Mucosa of stomach (tissue), 1 donor: ENCODE measurements around the gene CASKIN1.
"Not testable (repeated sequence)": the region's sequence is repeated elsewhere in the genome, so short reads cannot be mapped to it uniquely, and the experiment has no call there.

Source experiments
- H3K27me3 ChIP-seq: one replicate; pipeline ENCODE4 v1.7.0; 2013; ENCODE audit warnings: mild to moderate bottlenecking, low read length; ENCODE audit not compliant: control insufficient read depth, insufficient read depth
- H3K36me3 ChIP-seq: one replicate; pipeline ENCODE4 v1.7.0; 2013; ENCODE audit warnings: low read length; ENCODE audit not compliant: control insufficient read depth, insufficient read depth
- H3K4me1 ChIP-seq: one replicate; pipeline ENCODE4 v1.7.0; 2013; ENCODE audit warnings: mild to moderate bottlenecking, low read length; ENCODE audit not compliant: control insufficient read depth, insufficient read depth
- H3K4me3 ChIP-seq: one replicate; pipeline ENCODE4 v1.7.0; 2013; ENCODE audit warnings: low read length
- H3K9ac ChIP-seq: one replicate; pipeline ENCODE4 v1.7.0; 2013; ENCODE audit warnings: mild to moderate bottlenecking, low read length, moderate library complexity
- H3K9me3 ChIP-seq: one replicate; pipeline ENCODE4 v1.7.0; 2013; ENCODE audit warnings: mild to moderate bottlenecking, low read length, moderate library complexity; ENCODE audit not compliant: control insufficient read depth
- donor health status: Pancreatic carcinoma.

CASKIN1 gene

DNA sequence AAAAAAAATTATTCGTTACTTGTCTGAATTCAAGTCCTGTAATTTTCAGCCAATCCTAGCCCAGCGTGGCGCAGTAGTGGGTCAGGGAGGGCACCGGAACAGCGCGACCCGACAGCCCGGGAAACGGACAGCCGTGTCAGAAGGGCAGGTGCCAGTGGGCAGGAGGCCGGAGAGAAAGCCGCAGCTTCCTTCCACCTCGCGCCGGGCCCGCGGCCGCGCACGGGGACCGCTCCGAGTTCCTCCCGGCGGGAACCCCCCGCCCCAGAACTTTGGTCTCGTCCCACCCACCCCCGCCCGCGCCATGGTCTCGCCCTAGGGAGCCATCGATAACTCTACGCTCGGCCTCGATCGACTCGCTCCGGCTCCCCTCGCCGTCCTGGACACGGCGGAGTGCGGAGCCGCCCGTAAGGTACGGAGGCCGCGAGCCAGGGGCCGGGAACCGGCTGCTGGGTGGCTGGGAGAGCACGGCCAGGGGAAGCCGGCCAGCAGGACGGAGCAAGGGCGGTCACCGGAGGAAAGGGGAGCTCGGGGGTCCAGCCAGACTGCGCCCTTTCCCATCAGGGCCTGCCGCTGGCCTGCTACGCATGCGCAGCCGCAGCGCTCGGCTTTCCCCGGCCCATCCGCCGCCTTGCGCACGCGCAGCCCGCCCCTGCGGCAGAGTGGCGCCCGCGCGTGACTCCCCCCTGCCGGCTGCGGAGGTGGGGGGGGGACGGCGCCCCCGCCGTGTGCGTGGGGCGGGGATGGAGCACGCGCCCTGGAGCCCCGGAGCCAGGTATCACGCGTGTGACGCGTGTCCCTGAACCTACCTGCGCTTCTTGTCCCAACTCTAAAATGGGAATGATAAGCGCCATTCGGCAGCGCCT lies 8.9 kb upstream of the CASKIN1 start, which contains the start of gene MLST8:
Gene MLST8, plus strand, starts transcription at position 351 of the 863 bp plus-strand sequence. CDS start 632 bp downstream, outside the sequence.
- Histone ChIP-seq H3K27me3 (no peaks in the 10 kb centered on the region), H3K36me3 (peaks cover 4% of the 10 kb centered on the region), H3K9me3 (no peaks in the 10 kb centered on the region), H3K4me3 (peak within 1 kb of the TSS; percentile 87), H3K4me1 (peaks cover 13% of the 10 kb centered on the region), H3K9ac (peak within 1 kb of the TSS; percentile 89)

DNA sequence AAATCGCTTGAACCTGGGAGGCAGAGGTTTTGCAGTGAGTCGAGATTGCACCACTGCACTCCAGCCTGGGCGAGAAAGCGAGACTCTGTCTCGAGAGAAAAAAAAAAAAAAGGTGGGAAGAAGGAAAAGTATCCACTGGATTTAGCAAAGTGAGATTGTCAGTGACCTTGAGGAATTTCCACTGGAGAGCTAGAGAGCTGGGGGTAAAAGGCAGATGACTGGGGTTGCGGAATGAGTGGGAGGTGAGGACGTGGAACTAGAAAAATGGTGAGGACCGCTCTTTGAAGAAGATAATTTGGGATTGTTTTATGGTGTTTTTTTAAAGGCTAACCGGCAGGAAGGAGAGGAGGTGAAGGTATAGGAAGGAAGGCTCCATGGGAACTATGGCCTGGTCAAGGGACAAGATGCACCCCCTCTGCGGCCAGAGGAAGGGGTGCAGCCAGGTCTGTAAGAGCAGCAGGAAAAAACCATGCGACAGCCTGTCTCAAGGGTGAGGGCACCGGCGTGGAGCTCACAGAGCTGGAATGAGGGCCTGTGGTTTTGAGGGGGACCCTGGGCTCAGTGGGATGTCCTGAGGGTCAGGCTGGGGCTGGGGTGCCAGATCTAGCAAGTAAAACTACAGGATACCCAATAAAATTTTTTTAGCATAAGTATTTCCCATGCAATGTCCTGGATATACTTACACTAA lies 8.2 kb upstream of the CASKIN1 start:
- H3K9me3 ChIP-seq: no peaks in the 10 kb centered on the region
- H3K27me3 ChIP-seq: no peaks in the 10 kb centered on the region
- peaks cover 4% of the 10 kb centered on the region for H3K36me3 ChIP-seq
- peak overlapping the region; percentile 89 for H3K9ac ChIP-seq
- peak overlapping the region; percentile 3 for H3K4me3 ChIP-seq
- peaks cover 13% of the 10 kb centered on the region for H3K4me1 ChIP-seq

GRCh38 chr16:2203119-2203688 lies 6.8 kb upstream of the CASKIN1 start:
- not testable (repeated sequence) for H3K9ac ChIP-seq, H3K36me3 ChIP-seq, H3K4me3 ChIP-seq, H3K9me3 ChIP-seq, H3K27me3 ChIP-seq
- peaks cover 13% of the 10 kb centered on the region for H3K4me1 ChIP-seq

DNA sequence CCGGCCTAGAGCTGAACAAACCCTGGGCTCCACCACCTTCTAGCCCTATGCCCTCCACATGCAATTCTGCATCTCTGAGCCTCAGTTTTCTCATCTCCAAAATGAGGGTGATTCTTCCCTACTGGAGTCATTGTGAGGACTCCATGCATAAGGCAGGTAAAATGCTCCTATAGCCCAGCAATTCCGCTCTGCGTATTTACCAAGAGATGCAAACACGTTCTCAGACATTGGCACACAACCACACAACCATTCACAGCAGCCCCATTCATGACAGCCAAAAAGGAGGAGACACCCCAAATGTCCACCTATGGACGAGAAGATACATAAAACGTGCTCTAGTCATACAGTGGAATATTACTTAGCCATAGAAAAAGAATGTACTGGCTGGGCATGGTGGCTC lies 3.9 kb upstream of the CASKIN1 start:
- Histone ChIP-seq H3K9me3 (no peaks in the 10 kb centered on the region), H3K27me3 (peaks cover 28% of the 10 kb centered on the region), H3K4me1 (peaks cover 12% of the 10 kb centered on the region)

DNA sequence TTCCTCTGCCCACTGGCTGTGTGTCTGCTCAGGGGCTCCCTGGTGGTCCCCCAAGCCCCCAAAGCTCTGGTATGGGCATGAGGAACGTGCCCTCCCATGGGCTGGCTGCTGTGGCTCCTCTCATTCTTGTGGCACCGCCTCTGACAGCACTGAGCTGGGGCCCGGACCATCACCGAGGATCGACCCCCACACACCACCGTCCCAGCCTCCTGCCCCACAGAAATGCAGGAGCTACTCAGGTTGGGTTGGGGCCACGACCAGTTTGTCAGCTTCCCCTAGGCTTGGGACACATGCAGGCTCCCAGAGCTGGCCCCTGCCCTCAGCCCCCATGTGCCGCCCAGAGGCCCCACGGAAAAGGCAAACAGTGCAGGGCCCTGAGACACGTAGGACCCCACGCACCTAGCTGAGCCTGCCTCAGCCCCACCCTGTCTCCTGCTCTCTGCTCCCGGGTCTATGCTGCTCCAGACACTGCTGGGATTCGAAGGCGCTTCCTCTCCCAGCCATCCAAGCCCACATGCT lies 3.3 kb upstream of the CASKIN1 start:
- H3K4me3 ChIP-seq: no peak overlapping the region
- no peaks in the 10 kb centered on the region for H3K9me3 ChIP-seq
- peaks cover 15% of the 10 kb centered on the region for H3K4me1 ChIP-seq
- H3K36me3 ChIP-seq: no peaks in the 10 kb centered on the region
- H3K9ac ChIP-seq: no peak overlapping the region
- peaks cover 34% of the 10 kb centered on the region for H3K27me3 ChIP-seq

More for the DNA sequence above, 3.9 kb upstream of the CASKIN1 start:
- Histone ChIP-seq H3K4me3 (no peak overlapping the region), H3K36me3 (no peaks in the 10 kb centered on the region), H3K9ac (no peak overlapping the region)

- Histone ChIP-seq H3K36me3 (no peaks in the 10 kb centered on the region), H3K4me3 (no peak overlapping the region), H3K9ac (no peak overlapping the region), H3K27me3 (peaks cover 40% of the 10 kb centered on the region), H3K4me1 (peaks cover 11% of the 10 kb centered on the region), H3K9me3 (no peaks in the 10 kb centered on the region)
Observed at GRCh38 chr16:2199095-2199494, 2.7 kb upstream of the CASKIN1 start.

DNA sequence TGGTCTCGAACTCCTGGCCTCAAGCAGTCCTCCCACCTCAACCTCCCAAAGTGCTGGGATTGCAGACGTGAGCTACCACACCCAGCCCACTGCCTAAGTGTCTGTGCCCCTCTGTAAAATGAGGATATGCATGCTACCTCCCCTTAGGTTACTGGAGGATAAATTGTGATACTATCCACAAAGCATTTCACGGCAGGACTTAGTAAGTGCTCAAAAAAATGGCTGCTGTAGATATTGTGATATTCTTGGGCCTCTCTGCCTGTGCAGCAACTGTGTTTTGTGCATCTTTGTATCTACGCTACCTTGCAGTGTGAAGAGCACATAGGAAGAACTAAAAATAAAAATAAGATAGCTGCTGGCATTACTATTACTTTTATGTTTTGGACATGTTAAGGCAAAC lies 1.9 kb upstream of the CASKIN1 start:
- Histone ChIP-seq H3K27me3 (peaks cover 43% of the 10 kb centered on the region), H3K9ac (no peak overlapping the region), H3K4me3 (no peak overlapping the region), H3K9me3 (no peaks in the 10 kb centered on the region), H3K36me3 (no peaks in the 10 kb centered on the region), H3K4me1 (peaks cover 11% of the 10 kb centered on the region)

DNA sequence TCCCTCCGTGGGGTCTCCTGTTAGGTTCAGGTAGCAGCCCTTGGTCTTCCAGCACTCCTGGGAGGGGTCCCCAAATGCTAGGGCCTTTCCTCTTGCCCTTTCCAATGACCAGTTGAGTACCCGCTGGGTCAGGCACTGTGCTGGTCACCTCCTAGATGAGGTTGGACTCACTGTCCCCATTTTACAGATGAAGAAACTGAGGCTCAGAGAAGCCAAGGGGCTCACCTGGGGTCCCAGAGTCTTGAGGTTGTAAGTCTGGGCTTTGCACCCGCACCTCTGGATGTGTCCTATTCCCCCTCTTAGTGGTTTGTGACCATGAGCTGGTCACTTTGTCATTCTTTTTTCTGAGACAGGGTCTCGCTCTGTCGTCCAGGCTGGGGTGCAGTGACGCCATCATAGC lies 1.4 kb upstream of the CASKIN1 start:
- Histone ChIP-seq H3K9me3 (no peaks in the 10 kb centered on the region), H3K4me3 (no peak overlapping the region), H3K4me1 (peaks cover 11% of the 10 kb centered on the region), H3K27me3 (peaks cover 43% of the 10 kb centered on the region), H3K36me3 (no peaks in the 10 kb centered on the region), H3K9ac (no peak overlapping the region)

GRCh38 chr16:2196981-2197511 lies 641 bp upstream of the CASKIN1 start:
- Histone ChIP-seq H3K9me3 (no peaks in the 10 kb centered on the region), H3K4me3 (no peak overlapping the region), H3K27me3 (peaks cover 43% of the 10 kb centered on the region), H3K4me1 (peaks cover 11% of the 10 kb centered on the region), H3K36me3 (no peaks in the 10 kb centered on the region), H3K9ac (no peak overlapping the region)

DNA sequence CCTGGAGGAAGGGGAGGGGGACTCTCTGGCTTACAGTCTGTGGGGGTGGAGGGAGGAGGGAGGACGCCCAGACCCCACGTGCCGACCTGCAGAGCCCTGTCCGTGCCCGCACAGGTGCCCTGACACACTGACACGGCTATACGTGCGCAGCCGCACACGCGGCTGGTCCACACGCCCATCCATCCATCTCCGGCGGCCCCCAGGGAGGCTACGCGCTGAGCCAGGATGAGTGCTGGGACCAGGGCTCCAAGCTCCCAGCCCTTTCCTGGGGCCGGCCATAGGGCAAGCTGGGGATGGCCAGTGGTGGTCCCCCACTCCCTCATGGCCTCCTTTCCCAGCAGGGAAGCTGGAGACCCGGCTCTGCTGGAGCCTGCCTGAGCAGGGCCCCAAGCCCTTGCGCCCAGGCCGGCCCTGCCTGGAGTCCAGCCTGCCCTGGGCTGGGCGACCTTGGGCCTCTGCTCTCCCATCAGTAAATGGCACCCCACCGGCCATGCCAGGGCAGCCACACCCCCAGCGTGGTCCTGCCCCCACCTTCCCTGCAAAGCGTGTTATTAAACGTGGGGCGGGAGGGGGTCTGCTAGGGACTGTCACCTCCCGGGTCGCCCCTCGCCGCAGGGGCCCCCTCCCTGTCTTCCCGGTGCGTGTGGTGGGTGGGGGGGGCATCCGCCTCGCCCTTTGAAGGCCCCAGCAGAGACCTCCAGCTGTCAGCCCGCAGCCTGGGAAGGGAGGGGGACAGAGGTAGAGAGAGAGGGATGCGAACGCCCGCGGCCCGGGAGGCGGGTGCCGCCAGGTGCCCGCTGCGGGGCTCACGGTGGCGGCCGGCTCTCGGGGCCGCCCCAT lies 863 bp downstream of the CASKIN1 start:
- Histone ChIP-seq H3K4me3 (no peak overlapping the region), H3K4me1 (peaks cover 11% of the 10 kb centered on the region), H3K9ac (no peak overlapping the region), H3K27me3 (peaks cover 43% of the 10 kb centered on the region), H3K36me3 (no peaks in the 10 kb centered on the region), H3K9me3 (no peaks in the 10 kb centered on the region)

GRCh38 chr16:2194852-2195321 lies 1.5 kb downstream of the CASKIN1 start:
- Histone ChIP-seq H3K4me1 (peaks cover 11% of the 10 kb centered on the region), H3K9ac (no peak overlapping the region), H3K36me3 (no peaks in the 10 kb centered on the region), H3K27me3 (peaks cover 43% of the 10 kb centered on the region), H3K9me3 (no peaks in the 10 kb centered on the region), H3K4me3 (no peak overlapping the region)
